Vagina (tissue), 2 donors: ENCODE results near the gene CREBL2. TPM values are rescaled to one million over a fixed set of nuclear protein-coding genes. Genes with fewer than 3 reads are reported as not detected.

Source experiments
- DNase-seq, 2 donors: peaks; one replicate each; pipeline ENCODE4 v3.0.0-alpha.2; 2017; ENCODE audit errors: extremely low spot score in 2 of 2
- H3K27ac ChIP-seq: fragments of 200-600 bp; sonication (generic); one replicate; pipeline ENCODE4 v1.5.1; 2019
- H3K27me3 ChIP-seq: fragments of 200-600 bp; sonication (generic); one replicate; pipeline ENCODE4 v1.5.1; 2019
- H3K36me3 ChIP-seq, 2 donors: fragments of 200-600 bp; sonication (generic); one replicate each; pipeline ENCODE4 v1.5.1; 2017 to 2019
- H3K4me1 ChIP-seq: fragments of 200-600 bp; sonication (generic); one replicate; pipeline ENCODE4 v1.5.1; 2019
- H3K4me3 ChIP-seq, 2 donors: fragments of 200-600 bp; sonication (generic); 1 replicate in 1 of 2; 2 replicates in 1 of 2; pipeline ENCODE4 v1.5.1; 2016 to 2019
- H3K9me3 ChIP-seq: fragments of 200-600 bp; sonication (generic); one replicate; pipeline ENCODE4 v1.5.1; 2019
- CTCF ChIP-seq, 3 experiments: fragments of 450-650 bp in 2 of 3; fragments of 200-600 bp in 1 of 3; sonication (generic) in 1 of 3; IDR thresholded peaks; one replicate each; pipeline ENCODE4 v1.5.1; 2017 to 2019; ENCODE audit warnings: antibody characterized with exemption in 3 of 3, mild to moderate bottlenecking in 2 of 3, moderate library complexity in 2 of 3
- POLR2A ChIP-seq, 2 donors: fragments of 450-650 bp; IDR thresholded peaks; one replicate each; pipeline ENCODE4 v1.6.1; 2017; ENCODE audit warnings: antibody characterized with exemption in 2 of 2, mild to moderate bottlenecking in 2 of 2, moderate library complexity in 2 of 2
- POLR2AphosphoS5 ChIP-seq, 2 donors: sonication (generic); formaldehyde crosslinking; IDR thresholded peaks; one replicate each; pipeline ENCODE4 v1.9.0; 2017; ENCODE audit warnings: antibody characterized with exemption in 2 of 2, mild to moderate bottlenecking in 2 of 2, low read depth in 1 of 2; ENCODE audit not compliant: insufficient read depth in 1 of 2
- intact Hi-C: fragments of 100-400 bp; cut with DNase I; formaldehyde crosslinking; loops from one replicate; pipeline ENCODE4 v1.15.1; 2023
- total RNA-seq: library from RNA; depleted of rRNA; stranded (reverse); fragments of >200 nt; gene quantifications from one replicate; pipeline ENCODE4 v1.2.3, GENCODE V29; 2016

The CREBL2 gene
- total RNA-seq, 1 donor from 2014 or later, result 29.0 TPM

GRCh38 chr12:12624498-12624992, 12.9 kb downstream of the CREBL2 start:
- no peak for DNase-seq
- Histone ChIP-seq H3K4me1 (peaks cover 23% of the 10 kb centered on the region), H3K4me3 (no peak overlapping the region), H3K9me3 (no peaks in the 10 kb centered on the region), H3K27me3 (no peaks in the 10 kb centered on the region), H3K36me3 (no peaks in the 10 kb centered on the region), H3K27ac (no peak overlapping the region)
- intact Hi-C loops, result loop anchor here (5.0 kb wide), 1 partner anchor 712 kb away; no protein-coding TSS in a partner anchor
- TF ChIP-seq POLR2A (IDR thresholded peaks at IDR 0.05) (no peak), CTCF (IDR thresholded peaks at IDR 0.05) (no peak), POLR2AphosphoS5 (IDR thresholded peaks at IDR 0.05; ENCODE audit: insufficient read depth in 1 of 2, low read depth in 1 of 2) (no peak)

DNA sequence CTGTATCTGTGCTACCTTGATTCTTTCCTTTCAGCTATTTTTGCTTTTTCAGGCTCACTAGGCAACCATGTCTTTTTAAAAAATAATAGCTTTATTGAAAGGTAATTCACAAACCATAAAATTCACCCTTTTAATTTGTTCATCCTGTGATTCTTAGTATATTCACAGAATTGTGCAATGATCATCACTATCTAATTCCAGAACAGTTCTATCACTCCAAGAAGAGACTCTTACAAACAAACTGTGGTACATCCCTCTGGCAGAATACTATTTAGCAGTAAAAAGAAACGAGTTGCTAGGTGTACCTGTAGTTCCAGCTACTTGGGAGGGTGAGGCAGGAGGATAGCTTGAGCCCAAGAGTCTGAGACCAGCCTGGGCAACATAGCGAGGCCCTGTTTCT, 14.8 kb downstream of the CREBL2 start:
- Histone ChIP-seq H3K9me3 (no peaks in the 10 kb centered on the region), H3K4me1 (peaks cover 34% of the 10 kb centered on the region), H3K27ac (no peak overlapping the region), H3K36me3 (no peaks in the 10 kb centered on the region), H3K27me3 (no peaks in the 10 kb centered on the region), H3K4me3 (no peak overlapping the region)
- no peak for DNase-seq
- TF ChIP-seq CTCF (IDR thresholded peaks at IDR 0.05) (no peak), POLR2AphosphoS5 (IDR thresholded peaks at IDR 0.05; ENCODE audit: insufficient read depth in 1 of 2, low read depth in 1 of 2) (no peak), POLR2A (IDR thresholded peaks at IDR 0.05) (no peak)
- intact Hi-C loops, result no loop called here

DNA sequence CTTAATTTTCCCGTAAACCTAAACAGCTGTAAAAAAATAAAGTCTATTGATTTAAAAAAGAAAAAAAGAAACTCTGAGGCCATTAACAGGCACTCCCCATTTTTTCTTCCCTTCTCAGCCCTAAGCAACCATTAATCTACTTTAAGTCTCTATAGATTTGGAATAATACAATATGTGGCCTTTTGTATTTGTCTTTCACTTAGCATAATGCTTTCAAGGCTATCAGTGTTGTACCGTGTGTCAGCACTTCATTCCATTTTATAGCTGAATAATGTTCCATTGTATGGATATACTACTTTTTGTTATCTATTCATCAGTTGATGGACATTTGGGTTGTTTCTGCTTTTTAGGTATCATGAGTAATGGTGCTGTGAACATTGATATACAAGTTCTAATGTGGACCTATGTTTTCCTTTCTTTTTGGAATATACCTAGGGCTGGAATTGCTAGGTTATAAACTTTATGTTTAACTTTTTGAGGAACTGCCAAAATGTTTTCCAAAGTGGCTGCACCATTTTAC, 15.7 kb downstream of the CREBL2 start:
- intact Hi-C loops, result no loop called here
- H3K27me3 ChIP-seq, result no peaks in the 10 kb centered on the region
- H3K36me3 ChIP-seq, result no peaks in the 10 kb centered on the region
- H3K9me3 ChIP-seq, result no peaks in the 10 kb centered on the region
- peaks cover 27% of the 10 kb centered on the region for H3K4me1 ChIP-seq
- no peak overlapping the region for H3K27ac ChIP-seq
- H3K4me3 ChIP-seq, result no peak overlapping the region
- DNase-seq, result no peak
- no peak for TF ChIP-seq CTCF (IDR thresholded peaks at IDR 0.05)
- no peak for TF ChIP-seq POLR2A (IDR thresholded peaks at IDR 0.05)
- TF ChIP-seq POLR2AphosphoS5 (IDR thresholded peaks at IDR 0.05; ENCODE audit: insufficient read depth in 1 of 2, low read depth in 1 of 2), result no peak

DNA sequence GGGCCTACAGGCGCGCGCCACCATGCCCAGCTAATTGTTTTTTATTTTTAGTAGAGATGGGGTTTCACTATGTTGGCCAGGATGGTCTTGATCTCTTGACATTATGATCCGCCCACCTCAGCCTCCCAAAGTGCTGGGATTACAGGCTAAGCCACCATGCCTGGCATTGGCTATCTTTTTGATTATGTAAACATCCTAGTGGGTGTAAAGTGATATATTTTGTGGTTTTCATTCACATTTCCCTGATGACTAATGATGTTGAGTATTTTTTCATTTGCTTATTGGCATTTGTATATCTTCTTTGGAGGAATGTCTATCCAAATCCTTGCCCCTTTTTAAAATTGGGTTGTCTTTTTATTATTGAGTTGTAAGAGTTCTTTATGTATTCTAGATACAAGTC, 16.3 kb downstream of the CREBL2 start:
- Histone ChIP-seq H3K9me3 (no peaks in the 10 kb centered on the region), H3K4me3 (no peak overlapping the region), H3K27me3 (no peaks in the 10 kb centered on the region), H3K27ac (no peak overlapping the region), H3K36me3 (no peaks in the 10 kb centered on the region), H3K4me1 (peaks cover 24% of the 10 kb centered on the region)
- TF ChIP-seq POLR2A (IDR thresholded peaks at IDR 0.05) (no peak), CTCF (IDR thresholded peaks at IDR 0.05) (no peak), POLR2AphosphoS5 (IDR thresholded peaks at IDR 0.05; ENCODE audit: insufficient read depth in 1 of 2, low read depth in 1 of 2) (no peak)
- intact Hi-C loops, result no loop called here
- no peak for DNase-seq

- peaks cover 0 to 4% of the 10 kb centered on the region in 2 donors for H3K36me3 ChIP-seq
These were observed 19.2 kb downstream of the CREBL2 start for GRCh38 chr12:12630850-12631249.

More at GRCh38 chr12:12630850-12631249, 19.2 kb downstream of the CREBL2 start:
- no peaks in the 10 kb centered on the region for H3K9me3 ChIP-seq
- H3K27ac ChIP-seq, result no peak overlapping the region
- no peaks in the 10 kb centered on the region for H3K27me3 ChIP-seq
- DNase-seq, result no peak
- H3K4me1 ChIP-seq, result peaks cover 24% of the 10 kb centered on the region
- intact Hi-C loops, result no loop called here
- no peak for TF ChIP-seq POLR2AphosphoS5 (IDR thresholded peaks at IDR 0.05; ENCODE audit: insufficient read depth in 1 of 2, low read depth in 1 of 2)
- TF ChIP-seq CTCF (IDR thresholded peaks at IDR 0.05), result no peak
- TF ChIP-seq POLR2A (IDR thresholded peaks at IDR 0.05), result no peak
- H3K4me3 ChIP-seq, result no peak overlapping the region
